ENCODE measurements around the gene JUNB.

DNA sequence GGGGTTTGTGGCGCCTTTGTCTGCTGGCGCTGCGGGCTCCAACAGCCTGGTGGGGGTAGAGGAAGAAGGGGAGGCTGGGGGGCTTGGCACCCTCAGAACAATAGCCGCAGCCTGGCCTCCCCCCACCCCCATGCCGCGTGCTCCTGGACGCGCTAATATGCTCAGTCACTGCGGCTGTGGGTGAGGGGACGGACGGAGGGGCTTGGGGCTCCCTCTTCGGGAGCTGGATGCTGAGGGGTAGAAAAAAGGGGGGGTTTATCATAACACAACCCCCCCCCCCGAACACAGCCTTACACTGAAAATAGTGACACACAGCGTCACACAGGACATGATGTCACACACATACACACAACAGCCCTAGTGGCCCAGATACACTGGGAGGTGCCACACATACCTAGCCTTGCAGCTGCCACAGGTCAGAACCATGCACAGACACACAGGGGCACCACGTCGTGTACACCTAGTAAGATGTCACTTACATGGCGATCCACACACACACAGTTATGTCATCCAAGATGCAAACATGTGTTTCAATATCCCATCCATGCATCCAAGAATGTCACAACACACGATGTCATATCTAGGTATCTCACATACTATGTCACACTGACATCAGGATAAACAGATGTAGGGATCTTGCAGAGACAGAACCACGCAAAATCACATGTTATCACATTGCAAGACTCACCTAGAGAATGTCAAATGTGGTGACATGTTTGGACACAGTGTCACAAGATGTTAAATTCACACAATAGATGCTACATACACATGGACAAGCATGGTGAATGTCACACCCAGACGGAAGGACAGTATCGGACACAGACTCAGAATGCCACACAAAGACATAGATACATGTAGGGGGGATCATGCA, 47.8 kb downstream of the JUNB start:
- no peak for TF ChIP-seq EZH2 (IDR thresholded peaks at IDR 0.05; ENCODE audit: borderline replicate concordance, control insufficient read depth, low read depth, low read length)
- TF ChIP-seq FOXK2 (IDR thresholded peaks at IDR 0.05): no peak
- no peak for TF ChIP-seq RAD21 (IDR thresholded peaks at IDR 0.05; ENCODE audit: insufficient read depth, low read depth, low read length)

Data from GM12878 (cell line).